Liver (tissue), 3 donors: ENCODE results near the gene ZYX.

ENCODE experiments used
- ATF3 ChIP-seq: IDR thresholded peaks from 2 replicates; pipeline ENCODE4 v1.6.1; 2016; ENCODE audit warnings: antibody characterized with exemption
- CTCF ChIP-seq: fragments of 150-350 bp; IDR thresholded peaks from 2 replicates; pipeline ENCODE4 v1.5.1; 2017; ENCODE audit warnings: improper control_type of control experiment, low read depth, low read length; ENCODE audit not compliant: missing input control
- EGR1 ChIP-seq, 2 donors: IDR thresholded peaks; 2 replicates each; pipeline ENCODE4 v1.6.1; 2016 to 2018; ENCODE audit warnings: antibody characterized with exemption in 2 of 2, low read depth in 2 of 2
- FOXA1 ChIP-seq: IDR thresholded peaks from 2 replicates; pipeline ENCODE4 v1.6.1; 2016; ENCODE audit warnings: antibody characterized with exemption
- RAD21 ChIP-seq, 2 donors: IDR thresholded peaks; 2 replicates each; pipeline ENCODE4 v1.6.1; 2016; ENCODE audit warnings: antibody characterized with exemption in 2 of 2, mild to moderate bottlenecking in 2 of 2
- SP1 ChIP-seq: IDR thresholded peaks from 2 replicates; pipeline ENCODE4 v1.6.1; 2018; ENCODE audit warnings: antibody characterized with exemption, mild to moderate bottlenecking
- TF ChIP-seq, protein P1 (sequence below): IDR thresholded peaks from 2 replicates; pipeline ENCODE4 v1.6.1; 2016; ENCODE audit warnings: antibody characterized with exemption, mild to moderate bottlenecking
- donor health status: healthy.
- donor health status: healthy.

DNA sequence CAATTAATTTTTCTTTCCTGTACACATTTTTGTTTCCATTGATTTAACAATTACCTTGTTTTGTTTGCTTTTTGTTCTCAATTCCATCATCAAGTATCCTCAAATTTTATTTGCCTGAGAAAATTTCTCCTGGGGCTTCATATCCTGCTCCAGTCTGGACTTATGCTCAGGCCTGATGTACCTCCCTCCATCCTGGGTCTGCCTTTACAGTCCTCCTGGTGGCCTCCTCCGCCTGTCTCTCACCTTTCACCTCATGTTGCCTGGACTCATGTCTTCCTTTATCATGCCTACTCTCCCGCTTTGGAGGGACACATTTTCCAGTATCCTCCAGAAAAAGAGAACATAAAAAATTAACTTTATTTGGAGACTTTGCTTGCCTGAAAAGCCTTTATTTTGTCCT lies 50.0 kb downstream of the ZYX start:
- TF ChIP-seq EGR1 (IDR thresholded peaks at IDR 0.05; ENCODE audit: low read depth in 2 of 2) (no peak), CTCF (no peak), RAD21 (IDR thresholded peaks at IDR 0.05) (no peak), ATF3 (no peak), FOXA1 (no peak), SP1 (no peak)
- TF ChIP-seq, protein P1, sequence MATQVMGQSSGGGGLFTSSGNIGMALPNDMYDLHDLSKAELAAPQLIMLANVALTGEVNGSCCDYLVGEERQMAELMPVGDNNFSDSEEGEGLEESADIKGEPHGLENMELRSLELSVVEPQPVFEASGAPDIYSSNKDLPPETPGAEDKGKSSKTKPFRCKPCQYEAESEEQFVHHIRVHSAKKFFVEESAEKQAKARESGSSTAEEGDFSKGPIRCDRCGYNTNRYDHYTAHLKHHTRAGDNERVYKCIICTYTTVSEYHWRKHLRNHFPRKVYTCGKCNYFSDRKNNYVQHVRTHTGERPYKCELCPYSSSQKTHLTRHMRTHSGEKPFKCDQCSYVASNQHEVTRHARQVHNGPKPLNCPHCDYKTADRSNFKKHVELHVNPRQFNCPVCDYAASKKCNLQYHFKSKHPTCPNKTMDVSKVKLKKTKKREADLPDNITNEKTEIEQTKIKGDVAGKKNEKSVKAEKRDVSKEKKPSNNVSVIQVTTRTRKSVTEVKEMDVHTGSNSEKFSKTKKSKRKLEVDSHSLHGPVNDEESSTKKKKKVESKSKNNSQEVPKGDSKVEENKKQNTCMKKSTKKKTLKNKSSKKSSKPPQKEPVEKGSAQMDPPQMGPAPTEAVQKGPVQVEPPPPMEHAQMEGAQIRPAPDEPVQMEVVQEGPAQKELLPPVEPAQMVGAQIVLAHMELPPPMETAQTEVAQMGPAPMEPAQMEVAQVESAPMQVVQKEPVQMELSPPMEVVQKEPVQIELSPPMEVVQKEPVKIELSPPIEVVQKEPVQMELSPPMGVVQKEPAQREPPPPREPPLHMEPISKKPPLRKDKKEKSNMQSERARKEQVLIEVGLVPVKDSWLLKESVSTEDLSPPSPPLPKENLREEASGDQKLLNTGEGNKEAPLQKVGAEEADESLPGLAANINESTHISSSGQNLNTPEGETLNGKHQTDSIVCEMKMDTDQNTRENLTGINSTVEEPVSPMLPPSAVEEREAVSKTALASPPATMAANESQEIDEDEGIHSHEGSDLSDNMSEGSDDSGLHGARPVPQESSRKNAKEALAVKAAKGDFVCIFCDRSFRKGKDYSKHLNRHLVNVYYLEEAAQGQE, result no peak
